SIG-M5 treated with dmso at 0.1 percent for 504 hours (cell line): ENCODE data around the gene SNAP47.

Source experiments
- DNase-seq: peaks from one replicate; lab custom pipeline; 2025; ENCODE audit not compliant: unreplicated experiment; lab: John Stamatoyannopoulos, UW

The SNAP47 gene

DNA sequence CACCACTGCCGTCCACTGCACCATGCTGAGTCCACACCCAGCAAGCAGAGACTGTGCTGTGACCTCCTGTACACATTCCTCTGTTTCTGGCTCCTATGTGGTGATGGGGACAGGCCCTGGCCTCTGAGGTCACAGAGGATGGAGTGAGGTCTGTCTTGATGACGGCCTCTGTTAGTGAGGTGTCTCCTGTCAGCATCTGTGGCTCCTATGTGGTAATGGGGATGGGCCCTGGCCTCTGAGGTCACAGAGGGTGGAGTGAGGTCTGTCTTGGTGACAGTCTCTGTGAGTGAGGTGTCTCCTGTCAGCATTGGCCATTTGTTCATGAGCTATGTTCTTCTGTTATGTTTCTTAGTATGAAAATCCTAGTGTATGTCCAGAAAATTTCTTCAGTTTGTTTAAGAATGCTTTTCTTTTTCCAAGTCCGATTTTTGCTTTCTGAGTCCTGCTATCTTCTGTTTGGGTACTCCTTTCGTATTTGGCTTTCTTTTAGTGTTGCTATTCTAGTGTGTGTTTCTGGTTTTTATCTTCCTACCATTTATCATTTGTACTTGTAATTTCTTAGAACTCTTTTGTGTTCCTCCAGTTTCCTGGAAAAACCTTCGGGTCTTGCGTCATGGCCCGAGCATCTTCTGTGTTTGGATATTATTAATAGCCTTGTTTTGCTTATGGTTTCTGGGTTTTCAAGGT is 13.4 kb downstream of the SNAP47 start:
- DNase-seq: no peak

DNA sequence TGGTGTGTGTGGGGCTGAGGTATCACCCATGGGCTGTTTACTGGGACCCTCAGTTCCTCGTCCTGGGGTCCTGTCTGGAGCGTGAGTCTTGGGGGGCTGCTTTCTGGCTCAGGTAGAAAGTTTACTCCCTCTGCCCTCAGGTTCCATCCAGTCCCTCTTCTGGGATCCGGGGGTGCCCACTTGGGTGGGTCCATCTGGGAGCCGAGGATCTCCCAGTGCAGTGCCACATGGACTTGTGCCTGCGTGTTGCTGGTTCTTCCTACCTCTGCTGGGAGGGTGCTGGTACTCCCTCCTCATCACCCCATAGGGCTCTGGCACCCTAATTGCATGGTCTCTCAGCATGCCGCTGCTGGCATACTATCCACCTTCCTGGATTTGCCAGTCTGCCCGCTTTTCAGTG is 14.0 kb downstream of the SNAP47 start:
- DNase-seq: no peak

DNA sequence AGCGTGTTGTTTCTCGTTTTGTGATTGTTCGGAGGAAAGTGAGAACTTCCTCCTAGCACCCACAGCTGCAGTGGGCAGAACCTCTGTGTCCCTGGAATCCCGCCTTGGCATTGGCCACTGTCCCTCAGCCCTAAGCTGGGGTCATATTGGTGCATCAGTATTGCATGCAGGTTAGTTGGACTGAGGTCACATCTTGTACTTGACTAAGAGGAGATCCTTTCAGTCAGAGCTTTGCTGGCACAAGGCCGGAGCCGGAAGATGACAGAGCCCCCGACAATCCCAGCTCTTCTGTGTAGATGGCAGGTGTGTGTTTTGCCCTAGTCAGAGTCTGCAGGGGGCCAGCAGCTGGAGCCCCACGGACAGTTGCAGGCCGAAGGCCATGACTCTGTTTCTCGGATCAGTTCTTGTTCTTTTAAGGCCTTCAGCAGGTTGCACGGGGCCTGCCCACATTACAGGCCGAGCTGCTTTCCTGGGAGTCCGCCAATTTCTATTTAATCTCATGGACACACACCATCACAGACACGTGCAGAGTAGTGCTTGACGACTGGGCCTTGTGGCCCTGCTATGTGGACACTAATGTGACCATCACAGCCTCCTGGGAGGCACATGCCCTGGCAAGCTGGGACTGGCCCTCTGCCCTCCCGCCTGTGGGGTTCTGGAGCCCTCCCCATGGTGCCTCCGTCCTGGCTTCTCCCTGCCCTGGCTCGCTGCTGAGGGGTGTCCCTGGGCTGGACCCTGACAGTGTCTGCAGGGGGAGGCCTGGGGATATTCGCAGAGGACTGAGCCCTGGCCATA is 14.9 kb downstream of the SNAP47 start:
- DNase-seq: no peak

DNA sequence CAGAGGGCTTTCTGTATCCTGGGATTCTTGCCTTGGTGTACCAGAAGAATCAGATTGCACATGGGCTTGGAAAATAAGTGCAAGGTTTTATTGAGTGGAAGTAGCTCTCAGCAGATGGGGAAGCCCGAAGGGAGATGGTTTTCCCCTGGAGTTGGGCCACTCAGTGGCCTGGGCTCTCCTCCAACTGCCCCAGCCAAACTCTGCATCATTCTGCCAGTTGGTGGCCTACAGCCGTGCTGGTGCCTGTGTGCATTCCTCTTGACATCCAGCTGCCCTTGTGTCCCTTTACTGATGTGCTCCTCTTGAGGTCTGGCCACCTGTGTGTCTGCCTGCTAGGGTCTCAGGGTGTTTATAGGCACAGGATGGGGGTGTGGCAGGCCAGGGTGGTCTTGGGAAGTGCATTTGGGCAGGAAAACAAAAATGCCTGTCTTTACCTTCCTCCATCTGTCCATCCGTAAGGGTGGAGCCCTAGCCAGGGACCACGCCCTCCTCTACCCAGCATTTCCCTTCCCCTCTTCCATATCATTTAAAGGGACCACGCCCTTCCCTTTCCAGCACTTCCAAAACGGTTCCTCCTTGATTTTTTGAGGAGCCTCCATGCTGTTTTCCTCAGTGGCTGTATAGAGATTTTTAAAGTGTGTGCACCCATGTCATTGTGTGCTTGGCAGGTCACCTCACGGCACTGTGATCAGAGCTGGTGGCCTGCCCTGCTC is 18.9 kb downstream of the SNAP47 start:
- DNase-seq: no peak

DNA sequence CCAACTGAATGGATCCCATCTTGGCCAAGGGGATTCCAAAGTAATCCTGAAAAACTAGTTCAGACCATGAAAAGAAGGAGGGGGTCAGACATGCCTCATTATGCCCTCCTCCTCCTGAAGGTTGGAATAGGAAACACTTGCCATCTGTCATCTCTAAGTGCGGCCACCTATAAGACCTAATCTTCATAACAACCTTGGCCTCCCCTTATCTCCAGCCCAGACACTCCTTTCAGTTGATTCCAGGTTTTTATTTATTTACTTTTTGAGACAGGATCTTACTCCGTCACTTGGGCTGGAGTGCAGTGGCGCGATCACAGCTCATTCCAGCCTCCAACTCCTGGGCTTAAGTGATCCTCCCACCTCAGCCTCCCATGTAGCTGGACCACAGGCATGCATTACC is 19.7 kb downstream of the SNAP47 start:
- DNase-seq: no peak

DNA sequence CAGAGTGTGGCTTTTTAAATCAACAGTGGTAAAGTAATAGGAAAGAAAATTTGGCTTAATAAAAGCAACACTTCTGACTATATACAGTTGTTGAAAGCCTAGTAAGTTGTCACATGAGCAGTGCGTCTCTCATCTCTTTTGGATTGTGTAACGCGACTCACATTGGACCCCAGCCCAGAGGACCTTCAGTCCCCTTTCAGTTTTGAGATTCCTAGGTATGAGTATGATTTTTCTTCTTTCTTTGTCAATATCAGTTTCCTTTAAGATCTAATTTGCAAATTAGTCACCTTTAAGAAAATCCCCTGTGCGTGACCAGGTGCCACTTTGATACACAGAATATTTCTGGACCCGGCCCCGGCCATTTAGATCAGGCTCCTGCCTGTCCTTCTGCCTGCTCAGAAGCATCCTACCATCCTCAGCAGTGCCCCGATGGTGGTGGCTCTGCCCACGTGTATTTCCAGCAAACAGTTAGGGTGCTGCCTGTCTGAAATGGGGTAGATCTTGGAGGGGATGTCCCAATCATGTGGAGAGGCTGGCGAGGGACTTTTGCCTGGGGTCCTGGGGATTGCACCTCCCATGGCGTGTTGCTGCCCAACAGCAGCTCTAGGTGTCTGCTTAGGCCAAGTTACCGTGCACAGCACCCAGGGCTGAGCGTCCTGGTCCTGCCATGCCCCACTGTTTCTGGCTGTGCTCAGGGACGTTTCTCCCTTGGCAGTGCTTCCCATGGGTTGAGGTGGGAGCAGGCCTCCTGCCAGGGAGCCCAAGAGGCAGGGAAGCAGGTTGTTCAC is 21.1 kb downstream of the SNAP47 start:
- no peak for DNase-seq

DNA sequence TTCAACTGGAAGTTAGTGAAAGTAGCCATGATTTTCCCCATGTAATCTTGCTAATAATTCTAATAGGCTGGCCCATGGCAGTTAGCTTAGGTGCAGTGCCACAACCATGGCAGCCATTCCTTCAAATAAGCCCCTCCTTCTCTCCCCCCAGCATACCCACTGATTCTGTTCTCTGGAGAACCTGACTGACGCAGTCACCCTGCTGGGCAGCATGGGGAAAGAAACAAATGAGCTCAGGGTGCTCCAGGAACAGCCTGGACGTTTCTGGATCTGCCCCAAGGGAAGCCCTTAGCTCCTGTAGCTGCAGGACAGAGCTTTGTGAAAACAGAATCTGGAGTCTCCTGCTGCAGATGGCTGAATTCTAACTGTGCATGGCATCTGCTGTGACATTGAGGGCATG is 22.5 kb downstream of the SNAP47 start:
- no peak for DNase-seq

DNA sequence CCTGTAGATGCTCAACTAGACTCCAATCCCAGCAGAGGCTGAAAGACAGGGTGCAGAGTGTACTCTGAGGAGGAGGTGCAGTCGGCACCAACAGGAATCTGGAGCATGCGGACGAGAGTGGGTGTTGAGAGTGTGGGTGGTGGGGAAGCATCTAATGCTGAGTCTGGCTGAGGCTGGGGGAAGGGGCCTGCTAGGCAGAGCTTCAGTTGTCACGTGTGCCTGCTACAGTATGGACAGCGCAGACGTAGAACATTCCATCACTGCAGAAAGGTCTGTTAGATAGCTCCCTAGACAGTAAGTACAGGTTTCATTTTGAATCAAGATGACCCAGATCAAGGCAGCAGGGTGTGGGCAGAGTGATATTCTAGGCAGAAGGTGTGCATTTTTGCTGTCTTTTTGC is 23.1 kb downstream of the SNAP47 start:
- no peak for DNase-seq

DNA sequence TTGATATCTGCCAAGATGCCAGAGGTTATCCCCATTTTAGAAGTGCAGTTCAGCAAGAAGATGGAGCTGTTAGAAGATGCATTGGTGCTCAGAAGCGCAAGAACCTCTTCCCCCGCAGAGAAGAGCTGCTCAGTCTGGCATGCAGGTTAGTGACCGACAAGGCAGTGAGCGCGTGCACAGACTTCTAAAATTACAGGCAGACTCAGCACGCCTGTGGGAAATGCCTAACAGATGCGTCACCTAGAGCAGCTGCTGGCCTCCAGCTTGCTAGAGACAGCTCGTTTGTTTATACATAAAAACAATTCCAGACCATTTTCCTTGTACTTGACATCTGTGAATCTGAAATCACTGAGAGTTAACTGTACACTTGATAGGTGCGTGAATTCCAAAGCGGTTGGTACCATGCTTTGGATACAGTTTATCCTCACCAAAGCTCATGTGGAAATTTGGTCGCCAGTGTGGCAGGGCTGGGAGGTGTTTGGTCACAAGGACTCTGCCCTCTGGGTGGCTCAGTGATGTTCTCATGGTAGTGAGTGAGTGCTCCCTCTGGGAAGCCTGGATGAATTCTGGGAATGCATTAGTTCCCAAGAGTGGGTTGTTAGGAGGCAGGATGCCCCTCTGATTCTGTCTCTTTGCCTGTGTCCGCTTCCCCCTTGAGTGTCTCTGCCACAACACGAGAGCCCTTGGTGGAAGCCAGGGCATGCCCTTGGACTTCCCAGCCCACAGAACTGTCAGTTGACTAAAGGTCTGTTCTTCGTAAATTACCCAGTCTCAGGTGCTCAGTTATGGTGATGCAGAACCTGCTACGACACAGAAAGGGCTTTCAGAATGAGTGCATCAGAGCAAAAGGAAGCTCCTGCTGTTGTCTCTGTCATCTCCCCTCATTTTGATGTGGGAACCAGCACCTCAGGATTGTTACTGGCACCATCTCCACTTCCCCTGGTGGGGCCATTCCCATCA is 24.4 kb downstream of the SNAP47 start:
- DNase-seq: no peak

DNA sequence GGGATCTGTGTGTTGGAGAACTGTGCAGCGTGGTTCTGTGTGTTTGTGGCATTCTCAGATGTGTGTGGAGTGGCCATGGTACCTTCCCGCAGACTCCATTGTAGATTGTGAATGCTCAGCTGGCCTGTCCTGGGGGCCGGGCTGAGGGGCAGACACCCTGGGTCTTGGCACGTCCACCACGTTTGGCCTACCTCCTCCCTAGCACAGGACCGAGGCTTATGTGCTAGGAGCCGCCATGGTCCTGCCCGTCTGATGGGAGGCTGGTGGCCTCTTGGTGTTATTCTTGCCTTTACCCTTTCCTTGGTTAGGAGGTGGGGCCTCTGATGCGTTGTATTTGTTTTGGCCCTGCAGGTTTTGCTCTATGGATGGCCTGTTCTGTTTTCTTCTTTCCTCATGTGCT is 25.1 kb downstream of the SNAP47 start:
- no peak for DNase-seq

DNA sequence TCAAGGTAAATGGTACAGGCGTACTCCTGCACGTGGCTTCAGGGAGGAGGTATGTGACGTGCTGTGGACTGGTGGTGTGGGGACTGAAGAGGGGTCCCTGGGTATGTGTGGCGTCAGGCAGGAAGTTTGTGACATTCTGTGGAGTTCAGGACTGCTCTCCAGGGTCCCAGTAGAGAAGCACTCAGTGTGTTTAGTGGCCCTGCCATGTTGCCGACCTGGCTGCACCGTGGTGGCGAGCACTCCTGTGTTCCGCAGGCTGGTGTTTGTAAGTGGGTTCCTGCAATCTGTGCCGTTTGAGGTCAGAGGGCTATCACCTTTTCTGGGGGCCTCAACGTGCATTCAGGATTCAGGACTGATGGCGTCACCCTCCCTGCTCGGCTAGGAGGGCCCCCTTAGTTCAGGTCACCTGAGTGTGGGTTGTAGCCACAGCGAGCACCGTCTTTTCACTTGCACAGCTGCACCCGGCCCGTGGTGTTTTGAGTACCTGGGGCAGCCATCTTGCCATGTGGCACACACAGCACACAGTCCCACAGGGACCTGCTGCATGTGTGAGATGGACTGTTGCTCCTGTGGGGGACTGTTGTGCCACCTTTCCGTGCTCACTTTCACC is 26.5 kb downstream of the SNAP47 start:
- DNase-seq: no peak

DNA sequence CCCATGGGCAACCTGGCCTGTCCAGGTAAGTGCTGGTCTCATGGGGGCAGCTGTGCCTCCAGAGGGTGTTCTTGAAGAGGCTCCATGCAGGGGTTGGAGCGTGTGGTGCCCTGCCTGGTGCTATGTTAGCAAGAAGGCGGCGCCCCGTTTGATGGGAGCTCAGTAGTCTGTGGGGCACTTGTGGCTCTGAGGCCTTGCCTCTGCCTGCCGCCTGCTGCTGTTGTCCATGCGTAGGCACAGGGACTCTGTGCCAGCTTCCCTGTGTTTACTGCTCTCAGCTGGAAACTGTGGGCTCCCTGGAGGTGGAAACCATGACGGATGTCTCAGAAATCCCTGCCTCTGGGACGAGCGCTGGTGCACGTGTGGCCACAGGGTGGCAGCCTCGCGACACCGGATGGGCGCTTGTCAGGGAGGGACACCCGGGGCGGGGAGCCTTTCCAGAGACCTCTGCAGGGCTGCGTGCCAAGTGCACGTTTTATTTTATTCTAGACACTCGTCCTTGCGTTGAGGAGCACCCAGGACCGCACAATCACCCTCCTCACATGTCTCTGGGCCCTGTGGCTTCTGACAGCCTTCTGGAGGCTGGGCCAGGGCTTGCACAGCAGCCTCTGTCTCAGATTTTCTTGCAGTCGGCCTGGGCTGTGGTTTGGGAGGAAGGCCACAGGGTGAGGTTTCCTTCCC is 27.1 kb downstream of the SNAP47 start:
- peak; percentile 79 for DNase-seq

DNA sequence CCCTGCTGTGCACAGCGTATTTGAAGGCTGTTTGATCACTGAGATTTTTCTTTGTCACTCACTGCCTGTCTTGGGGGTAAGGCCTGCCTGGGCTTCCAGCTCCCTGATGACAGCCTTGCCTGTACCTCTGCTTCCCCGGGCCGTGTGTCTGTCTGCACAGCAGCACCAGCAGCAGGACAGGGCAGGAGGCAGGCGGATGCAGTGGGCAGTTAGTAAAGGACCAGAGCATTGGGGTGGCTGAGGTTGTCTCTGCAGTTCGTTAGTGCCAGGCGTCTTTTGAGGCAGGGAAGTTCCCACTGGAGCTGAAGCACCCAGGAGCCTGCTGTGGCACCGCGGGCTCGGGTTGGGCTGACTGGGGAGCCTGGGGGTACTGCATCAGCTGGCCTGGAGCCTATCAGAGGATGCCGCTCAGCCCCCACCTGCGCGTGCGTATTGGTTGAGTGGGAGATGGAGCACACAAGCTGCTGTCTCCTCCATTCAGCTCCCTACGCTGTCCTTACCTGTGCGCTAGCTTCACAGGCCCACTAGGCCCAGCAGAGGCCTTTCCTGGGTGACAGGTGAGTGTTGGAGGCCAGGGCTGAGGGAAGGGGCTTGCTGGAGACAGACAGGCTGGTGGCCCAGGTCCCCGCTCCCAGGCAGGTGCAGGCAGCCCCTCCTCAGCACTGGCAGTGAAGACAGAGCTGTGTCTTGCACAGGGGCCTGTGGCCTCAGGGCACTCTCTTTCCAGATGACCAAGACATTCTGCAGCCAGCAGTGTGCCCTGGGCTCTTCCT is 28.2 kb downstream of the SNAP47 start:
- DNase-seq: no peak

DNA sequence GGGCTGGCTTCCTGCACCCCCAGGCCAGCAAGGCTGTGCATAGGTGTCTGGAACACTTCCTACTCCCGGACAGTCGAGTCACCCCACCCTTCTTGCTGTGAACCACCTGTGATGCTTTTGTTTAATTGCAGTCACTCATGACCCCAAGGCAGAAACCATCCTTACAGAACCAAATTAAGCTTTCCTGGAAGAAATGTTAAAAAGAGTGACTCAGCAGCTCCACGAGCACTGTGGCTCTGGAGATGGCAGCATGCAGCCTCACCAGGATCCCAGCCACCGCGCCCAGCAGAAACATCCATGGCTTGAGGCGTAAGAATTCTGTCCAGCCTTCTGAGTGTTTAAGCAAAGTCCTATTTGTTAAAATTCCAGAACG is 28.8 kb downstream of the SNAP47 start:
- no peak for DNase-seq

DNA sequence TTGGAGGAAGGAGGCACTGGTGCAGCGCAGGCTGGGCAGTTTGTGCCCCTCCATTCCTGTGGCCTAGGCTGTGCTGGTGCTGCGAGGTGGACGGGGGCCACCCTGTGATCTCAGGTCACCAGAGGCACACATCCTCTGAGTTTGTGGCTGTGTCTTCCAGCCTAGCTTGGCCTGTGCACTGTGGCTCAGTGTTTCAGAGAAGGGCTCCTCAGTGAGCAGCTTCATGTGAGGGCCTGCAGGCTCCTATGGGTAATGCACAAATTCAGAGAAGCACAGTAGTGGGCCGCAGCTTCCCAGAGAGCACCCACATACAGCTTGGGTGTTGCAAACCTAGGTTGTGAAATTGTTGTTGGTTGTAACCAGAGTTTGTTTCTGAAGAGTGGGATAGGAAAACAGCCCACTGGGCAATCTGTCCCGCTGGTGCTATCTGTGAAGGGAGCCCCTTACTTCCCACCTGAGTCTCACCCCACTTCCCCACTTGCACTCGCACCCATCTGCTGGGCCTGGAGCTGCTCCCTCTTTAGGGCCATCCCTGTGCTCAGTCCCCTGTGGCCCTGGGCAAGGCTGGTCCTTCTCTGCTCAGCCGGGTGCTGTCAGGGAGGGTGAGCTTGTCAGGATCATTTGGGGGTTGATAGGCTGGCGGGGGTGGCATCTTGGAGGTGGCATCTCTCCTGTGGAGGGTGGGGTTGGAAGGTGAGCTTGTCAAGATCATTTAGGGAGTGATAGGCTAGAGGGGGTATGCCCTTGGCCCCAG is 30.2 kb downstream of the SNAP47 start:
- no peak for DNase-seq

DNA sequence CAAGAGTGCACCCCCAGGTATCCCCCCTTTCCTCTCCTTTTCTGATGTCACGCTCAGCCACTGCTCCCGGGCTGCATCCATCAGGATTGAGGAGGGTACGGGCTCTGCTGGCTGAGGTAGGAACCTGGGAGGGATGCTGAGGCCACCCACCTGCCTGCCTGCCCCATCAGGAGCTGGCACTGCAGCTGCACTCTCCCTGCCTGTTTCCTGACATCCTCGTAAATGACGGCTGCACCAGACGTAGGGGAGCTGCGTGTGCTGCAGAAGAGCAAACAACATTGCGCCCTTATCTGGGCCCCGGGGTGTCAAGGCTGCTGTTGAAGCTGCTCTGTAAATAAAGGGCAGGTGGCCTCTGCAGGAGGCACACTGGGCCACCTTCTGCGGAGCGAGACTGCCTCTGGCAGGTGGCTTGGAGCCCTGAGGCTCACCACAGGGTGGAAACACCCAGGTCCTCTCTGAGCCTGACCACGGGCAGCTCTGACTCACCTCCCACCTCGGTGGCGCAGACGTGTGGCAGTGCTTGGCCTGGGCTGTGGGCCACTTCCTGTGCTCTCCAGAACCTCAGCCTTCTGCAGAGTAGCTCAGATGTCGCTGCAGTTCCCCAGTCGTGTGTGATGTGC is 30.9 kb downstream of the SNAP47 start:
- DNase-seq: no peak

DNA sequence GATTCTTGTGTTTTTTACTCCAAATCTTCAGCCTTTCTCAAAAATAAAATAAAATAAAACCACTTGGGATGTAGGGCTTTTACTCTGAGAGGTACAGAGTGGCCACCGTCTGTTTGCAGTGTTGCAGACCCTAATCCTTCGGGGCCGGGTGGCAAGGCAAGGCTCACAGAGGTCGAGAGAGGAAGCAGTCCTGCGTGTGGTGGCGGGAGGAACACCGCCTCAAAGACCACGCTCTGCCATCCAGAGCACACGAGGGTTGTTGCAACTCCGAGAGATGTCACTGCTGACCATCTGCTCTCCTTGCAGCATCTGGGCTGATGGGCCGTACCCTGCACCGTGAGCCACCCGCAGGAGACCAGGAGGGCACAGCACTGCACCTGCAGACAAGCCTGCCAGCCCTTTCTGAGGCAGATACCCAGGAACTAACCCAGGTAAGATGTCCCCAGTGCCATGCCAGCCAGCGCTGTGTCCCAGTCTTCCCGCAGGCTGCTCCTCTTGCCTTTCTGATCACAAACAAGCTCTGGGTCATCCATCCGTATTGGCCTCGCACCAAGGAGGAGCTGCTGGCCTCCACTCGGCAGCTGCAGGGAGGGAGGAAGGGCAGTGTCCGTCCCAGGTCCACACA is 31.5 kb downstream of the SNAP47 start:
- no peak for DNase-seq
